Trophoblast cell (in vitro differentiated cells and primary cell): ENCODE results near the gene L3MBTL1. TPM values are rescaled to one million over a fixed set of nuclear protein-coding genes. Genes with fewer than 3 reads are reported as not detected.

Experiments used
- DNase-seq, 2 donors: peaks; one replicate each; pipeline ENCODE4 v3.0.0-alpha.2; 2016
- H2AFZ ChIP-seq: 2 replicates; pipeline ENCODE4 v1.6.1; 2013; ENCODE audit warnings: low read length, moderate library complexity, mild to moderate bottlenecking; ENCODE audit not compliant: insufficient read depth, poor library complexity
- H2AK5ac ChIP-seq: 2 replicates; pipeline ENCODE4 v1.6.1; 2013; ENCODE audit warnings: mild to moderate bottlenecking, low read length
- H2BK120ac ChIP-seq: 2 replicates; pipeline ENCODE4 v1.6.1; 2013; ENCODE audit warnings: low read length, mild to moderate bottlenecking, moderate library complexity; ENCODE audit not compliant: insufficient read depth, poor library complexity
- H2BK12ac ChIP-seq: 2 replicates; pipeline ENCODE4 v1.6.1; 2013; ENCODE audit warnings: mild to moderate bottlenecking, low read length, moderate library complexity
- H2BK5ac ChIP-seq: 2 replicates; pipeline ENCODE4 v1.6.1; 2013; ENCODE audit warnings: low read length, low read depth, moderate library complexity, mild to moderate bottlenecking; ENCODE audit not compliant: poor library complexity
- H3K14ac ChIP-seq: 2 replicates; pipeline ENCODE4 v1.6.1; 2013; ENCODE audit warnings: mild to moderate bottlenecking, low read length
- H3K18ac ChIP-seq: 2 replicates; pipeline ENCODE4 v1.6.1; 2013; ENCODE audit warnings: mild to moderate bottlenecking, low read length
- H3K23ac ChIP-seq: 2 replicates; pipeline ENCODE4 v1.6.1; 2013; ENCODE audit warnings: low read length
- H3K27ac ChIP-seq: 2 replicates; pipeline ENCODE4 v1.5.1; 2013; ENCODE audit warnings: low read depth, mild to moderate bottlenecking, inconsistent platforms, low read length, moderate library complexity
- H3K27me3 ChIP-seq: 2 replicates; pipeline ENCODE4 v1.6.1; 2013; ENCODE audit warnings: inconsistent platforms, mild to moderate bottlenecking, low read length, moderate library complexity; ENCODE audit not compliant: insufficient read depth
- H3K36me3 ChIP-seq, 2 experiments: 1 replicate in 1 of 2; 2 replicates in 1 of 2; pipeline ENCODE4 v1.6.1; 2013; ENCODE audit warnings: low read length in 2 of 2, mild to moderate bottlenecking in 2 of 2, moderate library complexity in 1 of 2; ENCODE audit not compliant: insufficient read depth in 2 of 2, control insufficient read depth in 1 of 2
- H3K4ac ChIP-seq: 2 replicates; pipeline ENCODE4 v1.6.1; 2013; ENCODE audit warnings: low read depth, mild to moderate bottlenecking, low read length, moderate library complexity
- H3K4me1 ChIP-seq, 2 experiments: 1 replicate in 1 of 2; 2 replicates in 1 of 2; pipeline ENCODE4 v1.6.1; 2013; ENCODE audit warnings: low read length in 2 of 2, mild to moderate bottlenecking in 2 of 2, moderate library complexity in 1 of 2; ENCODE audit not compliant: insufficient read depth in 2 of 2, control insufficient read depth in 1 of 2
- H3K4me2 ChIP-seq: 2 replicates; pipeline ENCODE4 v1.6.1; 2013; ENCODE audit warnings: inconsistent platforms, mild to moderate bottlenecking, low read length, moderate library complexity
- H3K4me3 ChIP-seq: 2 replicates; pipeline ENCODE4 v1.5.1; 2013; ENCODE audit warnings: mild to moderate bottlenecking, low read depth, low read length, inconsistent platforms
- H3K79me1 ChIP-seq: one replicate; pipeline ENCODE4 v1.6.1; 2013; ENCODE audit warnings: low read length
- H3K79me2 ChIP-seq: 2 replicates; pipeline ENCODE4 v1.6.1; 2013; ENCODE audit warnings: low read length, mild to moderate bottlenecking; ENCODE audit not compliant: control insufficient read depth, insufficient read depth, poor library complexity
- H3K9ac ChIP-seq: 2 replicates; pipeline ENCODE4 v1.6.1; 2013; ENCODE audit warnings: mild to moderate bottlenecking, low read length
- H3K9me3 ChIP-seq: 2 replicates; pipeline ENCODE4 v1.6.1; 2013; ENCODE audit warnings: low read depth, mild to moderate bottlenecking, control low read depth, inconsistent platforms, low read length; ENCODE audit not compliant: insufficient read depth
- H4K12ac ChIP-seq: 2 replicates; pipeline ENCODE4 v1.6.1; 2013; ENCODE audit warnings: low read depth, mild to moderate bottlenecking, low read length, moderate library complexity
- H4K8ac ChIP-seq: 2 replicates; pipeline ENCODE4 v1.6.1; 2013; ENCODE audit warnings: low read depth, mild to moderate bottlenecking, low read length, moderate library complexity
- H4K91ac ChIP-seq: one replicate; pipeline ENCODE4 v1.6.1; 2013; ENCODE audit warnings: low read depth, mild to moderate bottlenecking, low read length, moderate library complexity
- WGBS: extraction: QIAGEN DNeasy Blood & Tissue Kit; methylation state at CpG from one replicate; pipeline ENCODE4 v1.1.7; 2013; ENCODE audit warnings: missing lambda C conversion rate; ENCODE audit not compliant: insufficient read length, insufficient coverage; ENCODE audit errors: extremely low coverage; 5-methylcytosine and 5-hydroxymethylcytosine counted together
- polyA plus RNA-seq: library from polyadenylated mRNA; stranded (reverse); fragments of 200-250 nt; gene quantifications from 2 replicates; pipeline ENCODE4 v1.2.3, GENCODE V29; 2013

L3MBTL1 gene
- polyA plus RNA-seq = 3.3 and 3.7 TPM in 2 replicates

DNA sequence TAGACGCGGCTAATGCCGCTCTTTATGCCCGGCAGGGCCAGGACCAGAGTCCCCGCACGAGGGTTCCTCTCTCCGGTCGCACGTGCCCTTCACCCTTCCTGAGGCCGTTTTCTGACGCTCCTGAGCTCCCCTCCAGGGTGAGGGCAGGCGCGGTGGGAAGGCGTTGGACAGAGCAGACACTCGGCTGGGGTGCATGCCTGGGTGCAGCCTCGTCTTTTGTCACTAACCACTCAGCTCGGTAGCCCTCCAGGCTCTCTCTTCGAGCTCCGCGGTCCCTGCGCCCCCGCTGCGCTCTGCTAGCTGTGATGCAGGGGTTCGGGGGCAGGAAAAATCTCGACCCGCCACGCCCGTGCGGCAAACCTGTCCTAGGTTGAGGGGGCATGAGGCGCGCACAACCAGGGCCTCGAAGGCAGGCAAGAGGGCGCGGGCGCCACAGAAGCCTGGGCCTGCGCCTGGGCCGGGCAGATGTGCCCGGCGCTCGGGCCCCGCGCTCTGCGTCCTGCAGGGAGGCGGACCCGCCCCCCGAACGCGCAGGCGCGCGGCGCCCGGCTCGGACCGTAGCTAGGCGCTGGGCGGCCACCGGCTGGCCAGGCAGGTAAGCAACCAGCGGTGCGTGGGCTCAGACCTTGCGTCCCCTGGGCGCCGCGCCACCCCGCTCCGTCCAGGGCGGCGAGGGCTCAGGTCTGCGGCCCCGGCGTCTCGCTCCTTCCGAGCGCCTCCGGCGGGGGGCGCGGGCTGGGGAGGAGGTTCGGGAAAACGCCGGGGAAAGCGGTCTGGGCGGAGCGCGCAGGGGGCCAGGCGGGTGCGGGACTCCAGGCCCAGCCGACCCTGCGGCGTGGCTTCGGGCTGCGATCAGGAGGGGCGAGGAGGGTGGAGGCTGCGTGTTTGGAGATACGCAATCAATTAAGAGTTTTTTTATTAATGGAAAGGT is at the start of gene L3MBTL1:
TSS of gene L3MBTL1 (plus strand) at position 548 of the 931 bp plus-strand sequence. CDS start 5,807 bp downstream, outside the sequence.
- no peaks in the 10 kb centered on the region for H3K36me3 ChIP-seq
- peak within 1 kb of the TSS; percentile 25 for H4K91ac ChIP-seq
- H3K9me3 ChIP-seq = no peaks in the 10 kb centered on the region
- peak; percentile 78 to 92 for DNase-seq
- peak within 1 kb of the TSS; percentile 86 for H2AFZ ChIP-seq
- peak within 1 kb of the TSS; percentile 58 for H3K18ac ChIP-seq
- no CpG with 5 or more reads among the region's 95 CpGs for WGBS
- H3K79me1 ChIP-seq = no peaks in the 10 kb centered on the region
- peak within 1 kb of the TSS; percentile 77 for H4K8ac ChIP-seq
- H3K79me2 ChIP-seq = no peaks in the 10 kb centered on the region
- peak within 1 kb of the TSS; percentile 71 for H3K9ac ChIP-seq
- peak within 1 kb of the TSS; percentile 87 for H3K4me3 ChIP-seq
- H3K4me2 ChIP-seq = peak within 1 kb of the TSS; percentile 75
- peaks cover 6% of the 10 kb centered on the region for H3K27me3 ChIP-seq
- no peak within 1 kb of the TSS for H2AK5ac ChIP-seq
- no peak within 1 kb of the TSS for H3K27ac ChIP-seq
- peaks cover 0 to 10% of the 10 kb centered on the region in 2 experiments for H3K4me1 ChIP-seq
- no peak within 1 kb of the TSS for H3K4ac ChIP-seq
- H3K14ac ChIP-seq = peak within 1 kb of the TSS; percentile 72
- H2BK5ac ChIP-seq = no peak within 1 kb of the TSS
- no peak within 1 kb of the TSS for H3K23ac ChIP-seq
- peak within 1 kb of the TSS; percentile 6 for H4K12ac ChIP-seq
- H2BK120ac ChIP-seq = no peak within 1 kb of the TSS
- H2BK12ac ChIP-seq = no peak within 1 kb of the TSS

DNA sequence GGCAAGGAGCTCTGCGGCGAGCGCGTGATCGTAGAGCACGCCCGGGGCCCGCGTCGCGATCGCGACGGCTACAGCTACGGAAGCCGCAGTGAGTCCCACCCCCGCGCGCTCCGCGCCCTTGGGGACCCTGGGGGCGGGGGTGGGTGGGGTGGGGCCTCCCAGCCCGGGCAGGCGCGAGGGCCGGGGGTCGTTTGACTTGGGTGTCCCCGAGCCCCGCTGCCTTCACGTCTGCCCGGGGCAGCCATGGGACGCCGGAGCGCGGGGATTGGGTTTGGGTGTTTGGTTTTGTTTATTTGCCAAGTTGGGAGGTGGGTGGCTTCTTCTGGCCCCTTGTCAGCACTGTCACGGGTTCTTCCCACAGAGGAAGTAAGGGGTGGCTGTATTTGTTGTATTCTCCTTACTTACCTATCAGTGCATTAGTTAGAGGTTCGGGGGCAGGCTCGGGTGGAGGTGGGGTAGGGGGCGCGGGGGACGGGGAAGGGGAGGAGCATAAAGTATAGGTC is 49.0 kb upstream of the L3MBTL1 start:
- H3K9ac ChIP-seq = peak overlapping the region; percentile 100
- H4K91ac ChIP-seq = peak overlapping the region; percentile 100
- H3K4me3 ChIP-seq = peak overlapping the region; percentile 100
- H2BK120ac ChIP-seq = peak overlapping the region; percentile 91
- H2BK12ac ChIP-seq = no peak overlapping the region
- DNase-seq = peak in 1 of 2 donors; percentile 39
- H2BK5ac ChIP-seq = peak overlapping the region; percentile 100
- H3K27me3 ChIP-seq = no peaks in the 10 kb centered on the region
- H3K4ac ChIP-seq = peak overlapping the region; percentile 100
- no CpG with 5 or more reads among the region's 41 CpGs for WGBS
- H3K14ac ChIP-seq = peak overlapping the region; percentile 100
- peaks cover 15% of the 10 kb centered on the region for H3K79me2 ChIP-seq
- peak overlapping the region; percentile 94 for H2AK5ac ChIP-seq
- peaks cover 9 to 26% of the 10 kb centered on the region in 2 experiments for H3K36me3 ChIP-seq
- peak overlapping the region; percentile 82 for H3K4me2 ChIP-seq
- peaks cover 0 to 6% of the 10 kb centered on the region in 2 experiments for H3K4me1 ChIP-seq
- peak overlapping the region; percentile 100 for H3K18ac ChIP-seq
- no peaks in the 10 kb centered on the region for H3K9me3 ChIP-seq
- peaks cover 12% of the 10 kb centered on the region for H3K79me1 ChIP-seq
- peak overlapping the region; percentile 99 for H2AFZ ChIP-seq
- H4K12ac ChIP-seq = peak overlapping the region; percentile 100
- peak overlapping the region; percentile 90 for H3K27ac ChIP-seq
- no peak overlapping the region for H3K23ac ChIP-seq
- H4K8ac ChIP-seq = peak overlapping the region; percentile 99

DNA sequence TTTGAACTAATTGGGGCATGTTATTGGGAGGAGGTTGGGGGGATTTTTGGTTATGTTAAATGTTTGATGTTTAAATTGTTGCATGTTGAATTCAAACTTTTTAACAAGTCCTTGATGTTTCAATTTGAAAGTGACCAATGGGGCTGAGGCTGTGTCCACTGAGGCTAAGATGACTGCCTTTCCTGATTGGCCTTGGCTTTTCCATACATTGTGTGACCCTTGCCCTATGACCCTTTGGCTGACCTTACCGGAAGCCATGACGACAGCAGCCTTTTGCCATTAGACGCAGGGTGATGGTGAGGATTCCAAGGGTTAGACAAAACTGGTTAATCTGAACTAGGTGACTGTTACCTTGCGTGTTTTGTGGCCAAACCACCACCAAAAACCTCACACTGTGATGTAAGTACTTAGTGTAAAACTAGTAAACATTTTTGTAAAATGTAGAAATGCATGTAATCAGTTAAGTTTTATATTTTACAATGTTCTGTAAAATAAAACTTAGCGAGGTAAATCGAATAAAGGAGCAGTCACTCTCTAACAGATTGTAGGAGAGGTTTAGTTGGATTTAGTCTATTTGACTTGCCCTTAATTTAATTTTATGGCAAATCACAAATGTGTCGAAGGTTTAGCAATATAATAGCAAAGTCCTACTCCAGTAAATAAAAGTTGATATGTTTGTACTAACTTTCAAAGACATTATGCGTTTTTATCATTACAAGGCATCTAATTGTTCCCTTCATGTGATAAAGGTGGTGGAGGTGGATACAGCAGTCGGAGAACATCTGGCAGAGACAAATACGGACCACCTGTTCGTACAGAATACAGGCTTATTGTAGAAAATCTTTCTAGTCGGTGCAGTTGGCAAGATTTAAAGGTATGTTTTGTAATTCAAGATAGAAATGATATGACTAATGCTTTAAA is 48.2 kb upstream of the L3MBTL1 start:
- Histone ChIP-seq H3K4ac (peak overlapping the region; percentile 25), H3K36me3 (peaks cover 9 to 29% of the 10 kb centered on the region in 2 experiments), H3K14ac (no peak overlapping the region), H2BK120ac (no peak overlapping the region), H3K4me1 (peaks cover 0 to 6% of the 10 kb centered on the region in 2 experiments), H3K79me1 (peaks cover 12% of the 10 kb centered on the region), H4K12ac (no peak overlapping the region), H2AFZ (no peak overlapping the region), H4K91ac (no peak overlapping the region), H3K4me3 (peak overlapping the region; percentile 64), H3K9ac (peak overlapping the region; percentile 14), H3K27me3 (no peaks in the 10 kb centered on the region), H3K18ac (no peak overlapping the region), H3K23ac (no peak overlapping the region), H3K79me2 (peaks cover 15% of the 10 kb centered on the region), H3K9me3 (no peaks in the 10 kb centered on the region), H3K4me2 (peak overlapping the region; percentile 79), H2BK12ac (no peak overlapping the region), H4K8ac (no peak overlapping the region), H2BK5ac (no peak overlapping the region), H2AK5ac (no peak overlapping the region), H3K27ac (no peak overlapping the region)
- peak in 1 of 2 donors; percentile 45 for DNase-seq
- no CpG with 5 or more reads among the region's 12 CpGs for WGBS
